ENCODE data around the gene FBLN5. TPM values are rescaled to one million over a fixed set of nuclear protein-coding genes. Genes with fewer than 3 reads are reported as not detected.

FBLN5 gene
- total and polyA plus RNA-seq, 2 of the 4 experiments (the other 2 are of a cell fraction) = 10.6 to 76.4 TPM

GRCh38 chr14:91912035-91912434 lies 35.5 kb downstream of the FBLN5 start:
- H4K91ac ChIP-seq (ENCODE audit: insufficient read depth, low read depth, low read length) = no peak overlapping the region
- no peak overlapping the region for H3K4me2 ChIP-seq (ENCODE audit: low read depth, low read length)
- H3K56ac ChIP-seq (ENCODE audit: extremely low read depth, insufficient read depth, low read length) = no peak overlapping the region
- no peak overlapping the region for H2BK120ac ChIP-seq (ENCODE audit: low read depth, low read length)
- H4K8ac ChIP-seq (ENCODE audit: low read depth in 2 of 2, low read length in 2 of 2) = no peak overlapping the region
- no peak overlapping the region for H2BK15ac ChIP-seq (ENCODE audit: low read depth, low read length)
- H3K27me3 ChIP-seq (ENCODE audit: control insufficient read depth, insufficient read depth, low read length) = no peaks in the 10 kb centered on the region
- in situ Hi-C loops (cut with MboI; ENCODE audit: low sequenced_read_pairs) (no loop called here), intact Hi-C loops (cut with micrococcal nuclease) (loop anchor here (5.0 kb wide), 1 partner anchor 260 kb away; no protein-coding TSS in a partner anchor), dilution Hi-C loops (cut with HindIII; ENCODE audit: low sequenced_read_pairs, unreplicated experiment) (no loop called here)
- no peak overlapping the region for H3K23ac ChIP-seq (ENCODE audit: low read depth, low read length)
- no peak overlapping the region for H2AK5ac ChIP-seq (ENCODE audit: low read depth, low read length)
- peaks cover 3% of the 10 kb centered on the region; the same call in 1 of the 2 replicates for H3K9me1 ChIP-seq (ENCODE audit: insufficient read depth, low read length)
- no peak overlapping the region for H2BK5ac ChIP-seq (ENCODE audit: low read depth, low read length, poor library complexity, severe bottlenecking)
- peaks cover 7 to 20% of the 10 kb centered on the region in 2 experiments; a peak in 3 of 4 replicates for H3K79me1 ChIP-seq (ENCODE audit: low read depth in 1 of 2, low read length in 2 of 2)
- H2BK20ac ChIP-seq (ENCODE audit: low read depth, low read length) = no peak overlapping the region
- POLR2A ChIA-PET (ENCODE audit: unreplicated experiment) = no interaction called here
- no peak for TF ChIP-seq NFE2L2 (IDR thresholded peaks at IDR 0.05; ENCODE audit: low read depth, low read length)
- no peak for TF ChIP-seq RFX5 (IDR thresholded peaks at IDR 0.05; ENCODE audit: low read depth, low read length)
- H3K9me3 ChIP-seq (ENCODE audit: control insufficient read depth, insufficient read depth, low read length) = no peaks in the 10 kb centered on the region; the same call in 1 of the 2 replicates
- ATAC-seq (ENCODE audit: low read depth) (no peak), DNase-seq (no peak)
- H3K36me3 ChIP-seq (ENCODE audit: control insufficient read depth, insufficient read depth, low read length) = peaks cover 9% of the 10 kb centered on the region; the same call in 1 of the 2 replicates
- no peak overlapping the region for H2AFZ ChIP-seq (replicated peaks; ENCODE audit: low read length, poor library complexity)
- no peak overlapping the region for H2AK9ac ChIP-seq (replicated peaks; ENCODE audit: low read depth, low read length, poor library complexity)
- H4K20me1 ChIP-seq (ENCODE audit: insufficient read depth, low read length) = no peaks in the 10 kb centered on the region
- no CpG with 5 or more reads among the region's 5 CpGs for WGBS, 2 experiments (ENCODE audit: extremely low coverage in 2 of 2, insufficient read length in 1 of 2)
- H3K14ac ChIP-seq (replicated peaks; ENCODE audit: low read depth, low read length) = no peak overlapping the region
- no peak overlapping the region for H4K5ac ChIP-seq (ENCODE audit: low read depth, low read length)
- no peak overlapping the region for H3K27ac ChIP-seq (ENCODE audit: insufficient read depth, low read length)
- no peak overlapping the region for H3K18ac ChIP-seq (ENCODE audit: low read depth, low read length)
- CTCF ChIA-PET = interaction anchor here (0.7 to 1.1 kb wide), 2 partner anchors 260 to 262 kb away, joined by 4 read pairs; no protein-coding TSS in a partner anchor
- no peak overlapping the region for H3K4ac ChIP-seq (ENCODE audit: low read depth, low read length)
- H3K9ac ChIP-seq (ENCODE audit: low read depth, low read length) = no peak overlapping the region
- BruUV-seq (replicated peaks) = no TSS peak
- no peaks in the 10 kb centered on the region for H3K4me1 ChIP-seq (ENCODE audit: control insufficient read depth, insufficient read depth, low read length)
- H3K4me3 ChIP-seq (ENCODE audit: insufficient read depth, low read depth, low read length) = no peak overlapping the region

Data from IMR-90 (cell line).